CD14-positive monocyte (primary cell): ENCODE data around the gene ULBP3. TPM values are rescaled to one million over a fixed set of nuclear protein-coding genes. Genes with fewer than 3 reads are reported as not detected.

ENCODE experiments used
- DNase-seq, 3 donors: peaks; one replicate each; pipeline ENCODE4 v3.0.0-alpha.2; 2011 to 2022
- H2AFZ ChIP-seq: 2 replicates; pipeline ENCODE4 v1.6.0; 2012; ENCODE audit warnings: mild to moderate bottlenecking, low read depth, low read length, inconsistent platforms; ENCODE audit not compliant: insufficient read depth, poor library complexity, severe bottlenecking
- H3K27ac ChIP-seq, 2 donors: 1 replicate in 1 of 2; 2 replicates in 1 of 2; pipeline ENCODE4 v1.5.1; 2012 to 2013; ENCODE audit warnings: low read length in 2 of 2, control low read depth in 1 of 2, inconsistent platforms in 1 of 2, low read depth in 1 of 2, mild to moderate bottlenecking in 1 of 2
- H3K27me3 ChIP-seq, 2 donors: one replicate each; pipeline versions ENCODE4 v1.6.0 to v1.6.1; 2011 to 2013; ENCODE audit warnings: low read length in 2 of 2; ENCODE audit not compliant: control insufficient read depth in 2 of 2, insufficient read depth in 2 of 2
- H3K36me3 ChIP-seq, 2 donors: replicated peaks in 1 of 2; 1 replicate in 1 of 2; 2 replicates in 1 of 2; pipeline versions ENCODE4 v1.5.1 to v1.6.1; 2012 to 2013; ENCODE audit warnings: low read length in 2 of 2, control low read depth in 1 of 2, inconsistent platforms in 1 of 2, mild to moderate bottlenecking in 1 of 2; ENCODE audit not compliant: insufficient read depth in 2 of 2, control insufficient read depth in 1 of 2
- H3K4me1 ChIP-seq, 2 donors: 1 replicate in 1 of 2; 2 replicates in 1 of 2; pipeline versions ENCODE4 v1.5.1 to v1.6.1; 2012 to 2013; ENCODE audit warnings: low read length in 2 of 2, control low read depth in 1 of 2, inconsistent platforms in 1 of 2, mild to moderate bottlenecking in 1 of 2, moderate library complexity in 1 of 2; ENCODE audit not compliant: insufficient read depth in 2 of 2, control insufficient read depth in 1 of 2
- H3K4me2 ChIP-seq: replicated peaks from 2 replicates; pipeline ENCODE3; 2012; ENCODE audit warnings: low read length, moderate library complexity, mild to moderate bottlenecking; ENCODE audit not compliant: poor library complexity, severe bottlenecking; ENCODE audit errors: extremely low read depth
- H3K4me3 ChIP-seq, 3 experiments: fragments of 200-600 bp in 1 of 3; sonication (generic) in 1 of 3; replicated peaks in 1 of 3; 1 replicate in 2 of 3; 2 replicates in 1 of 3; pipeline ENCODE4 v1.5.1; 2011 to 2013; ENCODE audit warnings: low read length in 3 of 3, mild to moderate bottlenecking in 3 of 3, control low read depth in 2 of 3, low read depth in 2 of 3, inconsistent platforms in 1 of 3, moderate library complexity in 1 of 3
- H3K79me2 ChIP-seq: 2 replicates; pipeline ENCODE4 v1.6.0; 2012; ENCODE audit warnings: mild to moderate bottlenecking, control low read depth, inconsistent platforms, low read length, moderate library complexity; ENCODE audit not compliant: insufficient read depth
- H3K9ac ChIP-seq: 2 replicates; pipeline ENCODE4 v1.6.0; 2017; ENCODE audit warnings: low read length, mild to moderate bottlenecking; ENCODE audit not compliant: insufficient read depth, poor library complexity, severe bottlenecking
- H3K9me3 ChIP-seq, 2 donors: replicated peaks in 1 of 2; 1 replicate in 1 of 2; 2 replicates in 1 of 2; pipeline versions ENCODE4 v1.5.1 to v1.6.1; 2012 to 2013; ENCODE audit warnings: low read length in 2 of 2, control low read depth in 1 of 2; ENCODE audit not compliant: control insufficient read depth in 1 of 2, insufficient read depth in 1 of 2
- H4K20me1 ChIP-seq: 2 replicates; pipeline ENCODE4 v1.6.0; 2012; ENCODE audit warnings: mild to moderate bottlenecking, low read length, control low read depth, moderate library complexity; ENCODE audit not compliant: insufficient read depth
- H3K27ac Mint-ChIP-seq, 7 donors: one replicate each; pipeline ENCODE4 v1.8.0; 2020; ENCODE audit warnings: mild to moderate bottlenecking in 7 of 7, mixed read lengths in 7 of 7, moderate library complexity in 6 of 7, inconsistent platforms in 2 of 7
- H3K27me3 Mint-ChIP-seq, 3 donors: one replicate each; pipeline ENCODE4 v1.8.0; 2021 to 2022; ENCODE audit warnings: low read depth in 3 of 3, mild to moderate bottlenecking in 3 of 3, mixed read lengths in 3 of 3, moderate library complexity in 3 of 3, inconsistent platforms in 1 of 3
- H3K36me3 Mint-ChIP-seq, 2 donors: one replicate each; pipeline ENCODE4 v1.8.0; 2020; ENCODE audit warnings: mixed read lengths in 2 of 2, inconsistent platforms in 1 of 2, mild to moderate bottlenecking in 1 of 2
- H3K4me1 Mint-ChIP-seq: one replicate; pipeline ENCODE4 v1.8.0; 2020; ENCODE audit warnings: mild to moderate bottlenecking, mixed read lengths
- H3K4me3 Mint-ChIP-seq, 2 donors: one replicate each; pipeline ENCODE4 v1.8.0; 2020; ENCODE audit warnings: mild to moderate bottlenecking in 2 of 2, mixed read lengths in 2 of 2, moderate library complexity in 1 of 2
- H3K9me3 Mint-ChIP-seq, 7 donors: one replicate each; pipeline ENCODE4 v1.8.0; 2020 to 2022; ENCODE audit warnings: mixed read lengths in 7 of 7, mild to moderate bottlenecking in 6 of 7, moderate library complexity in 6 of 7, inconsistent platforms in 2 of 7
- WGBS: methylation state at CpG from one replicate; pipeline ENCODE4 v1.1.5; 2013; ENCODE audit warnings: missing lambda C conversion rate; ENCODE audit not compliant: insufficient coverage; 5-methylcytosine and 5-hydroxymethylcytosine counted together
- intact Hi-C, 2 donors: fragments of 100-400 bp; cut with micrococcal nuclease; formaldehyde crosslinking; loops; one replicate each; pipeline versions ENCODE4 v1.15.0 to v1.15.1; 2023
- polyA plus RNA-seq, 3 donors: library from polyadenylated mRNA; depleted of rRNA in 1 of 3; unstranded in 2 of 3; stranded (reverse) in 1 of 3; fragments of 300-500 nt in 2 of 3; fragments of >200 nt in 1 of 3; fragmentation: Illumina TruSeq in 2 of 3; gene quantifications; 1 replicate in 2 of 3; 2 replicates in 1 of 3; pipeline ENCODE4 v1.2.3, GENCODE V29; 2012 to 2021
- TF ChIP-seq, protein P1 (sequence below): fragments of 200-600 bp; IDR thresholded peaks from one replicate; pipeline ENCODE4 v1.8.0; 2022; ENCODE audit warnings: antibody characterized with exemption, mild to moderate bottlenecking

ULBP3 gene
- polyA plus RNA-seq, 3 donors, result 0.08 TPM; not detected in 2

- 94% methylated on average over 7 of the region's 10 CpGs for WGBS
- H3K9ac ChIP-seq, result no peak overlapping the region
- H3K27me3 Mint-ChIP-seq, result peaks cover 33 to 50% (median 43%) of the 10 kb centered on the region in 3 donors
These were observed 24.2 kb downstream of the ULBP3 start for GRCh38 chr6:150044621-150045145.

DNA sequence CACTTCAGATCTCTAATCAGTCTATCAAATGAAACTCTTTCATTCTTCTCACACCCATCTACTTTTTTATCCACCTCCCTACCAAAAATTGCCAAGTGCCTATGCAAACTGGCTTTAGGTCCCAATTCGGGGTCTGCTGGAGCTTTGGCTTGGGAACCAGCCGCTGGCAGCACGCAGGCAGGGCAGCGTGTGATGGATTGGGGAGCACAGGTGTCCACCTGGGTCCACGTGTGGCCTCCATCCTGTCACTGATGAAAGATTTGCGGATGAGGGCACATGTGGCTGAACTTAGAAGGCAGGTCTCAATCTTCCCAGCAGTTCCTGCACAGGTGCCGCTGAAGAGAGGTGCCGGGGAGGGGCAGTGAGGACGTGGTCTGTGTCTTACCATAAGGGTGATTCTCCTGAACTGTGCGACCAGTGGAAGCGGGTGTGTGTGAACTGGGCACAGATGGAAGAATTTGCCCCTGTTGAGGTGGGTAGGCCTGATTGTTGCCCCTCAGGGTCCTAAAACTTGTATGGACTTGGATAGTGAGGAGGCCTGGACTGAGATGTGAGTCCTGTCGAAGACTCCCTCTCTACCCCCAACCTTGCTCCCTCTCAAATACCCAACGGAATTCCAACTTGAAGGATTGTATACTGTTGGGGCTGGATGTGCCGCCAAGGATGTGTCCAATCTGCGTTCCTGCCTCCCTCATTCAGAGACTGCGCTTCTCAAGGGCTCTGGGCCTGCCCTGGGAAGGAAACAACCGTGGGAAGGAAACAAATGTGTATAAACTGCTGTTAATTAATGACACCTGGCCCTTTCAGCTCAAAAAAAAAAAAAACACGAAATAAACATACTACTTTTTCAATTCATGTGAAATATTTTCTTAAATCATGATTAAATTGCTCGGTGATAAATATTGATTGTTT lies 25.2 kb downstream of the ULBP3 start:
- TF ChIP-seq, protein P1, sequence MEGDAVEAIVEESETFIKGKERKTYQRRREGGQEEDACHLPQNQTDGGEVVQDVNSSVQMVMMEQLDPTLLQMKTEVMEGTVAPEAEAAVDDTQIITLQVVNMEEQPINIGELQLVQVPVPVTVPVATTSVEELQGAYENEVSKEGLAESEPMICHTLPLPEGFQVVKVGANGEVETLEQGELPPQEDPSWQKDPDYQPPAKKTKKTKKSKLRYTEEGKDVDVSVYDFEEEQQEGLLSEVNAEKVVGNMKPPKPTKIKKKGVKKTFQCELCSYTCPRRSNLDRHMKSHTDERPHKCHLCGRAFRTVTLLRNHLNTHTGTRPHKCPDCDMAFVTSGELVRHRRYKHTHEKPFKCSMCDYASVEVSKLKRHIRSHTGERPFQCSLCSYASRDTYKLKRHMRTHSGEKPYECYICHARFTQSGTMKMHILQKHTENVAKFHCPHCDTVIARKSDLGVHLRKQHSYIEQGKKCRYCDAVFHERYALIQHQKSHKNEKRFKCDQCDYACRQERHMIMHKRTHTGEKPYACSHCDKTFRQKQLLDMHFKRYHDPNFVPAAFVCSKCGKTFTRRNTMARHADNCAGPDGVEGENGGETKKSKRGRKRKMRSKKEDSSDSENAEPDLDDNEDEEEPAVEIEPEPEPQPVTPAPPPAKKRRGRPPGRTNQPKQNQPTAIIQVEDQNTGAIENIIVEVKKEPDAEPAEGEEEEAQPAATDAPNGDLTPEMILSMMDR, result no peak
- Histone ChIP-seq H3K4me1 (no peaks in the 10 kb centered on the region), H3K27me3 (peaks cover 15 to 30% of the 10 kb centered on the region in 2 donors)

More at GRCh38 chr6:150044621-150045145, 24.2 kb downstream of the ULBP3 start:
- Mint-ChIP-seq H3K27ac (no peak overlapping the region), H3K9me3 (peaks cover 0 to 3% (median 0%) of the 10 kb centered on the region in 7 donors), H3K36me3 (no peaks in the 10 kb centered on the region), H3K4me3 (no peak overlapping the region), H3K4me1 (no peaks in the 10 kb centered on the region)
- no peak for DNase-seq
- Histone ChIP-seq H3K79me2 (no peaks in the 10 kb centered on the region), H3K36me3 (no peaks in the 10 kb centered on the region), H3K9me3 (no peaks in the 10 kb centered on the region), H3K27ac (no peak overlapping the region), H3K27me3 (peaks cover 5 to 21% of the 10 kb centered on the region in 2 donors), H3K4me2 (no peak overlapping the region), H4K20me1 (no peaks in the 10 kb centered on the region), H3K4me1 (no peaks in the 10 kb centered on the region), H3K4me3 (no peak overlapping the region), H2AFZ (no peak overlapping the region)
- TF ChIP-seq, protein P1, result no peak
- intact Hi-C loops, result no loop called here

More for the DNA sequence above, 25.2 kb downstream of the ULBP3 start:
- no peak overlapping the region for H3K4me3 ChIP-seq
- Mint-ChIP-seq H3K27me3 (peaks cover 42 to 55% (median 48%) of the 10 kb centered on the region in 3 donors), H3K4me1 (no peaks in the 10 kb centered on the region), H3K36me3 (no peaks in the 10 kb centered on the region), H3K9me3 (peaks cover 0 to 3% (median 0%) of the 10 kb centered on the region in 7 donors), H3K4me3 (no peak overlapping the region), H3K27ac (no peak overlapping the region)
- no peak overlapping the region for H3K9ac ChIP-seq
- no peaks in the 10 kb centered on the region for H3K36me3 ChIP-seq
- no peak overlapping the region for H3K4me2 ChIP-seq
- H4K20me1 ChIP-seq, result no peaks in the 10 kb centered on the region
- no peak for DNase-seq
- 94% methylated on average over 9 of the region's 19 CpGs for WGBS
- H3K79me2 ChIP-seq, result no peaks in the 10 kb centered on the region
- intact Hi-C loops, result no loop called here
- H2AFZ ChIP-seq, result no peak overlapping the region
- peaks cover 0 to 3% of the 10 kb centered on the region in 2 donors for H3K9me3 ChIP-seq
- H3K27ac ChIP-seq, result no peak overlapping the region
